HEK293 (cell line): ENCODE results near the gene NUMBL.

Experiments used
- EGR2 ChIP-seq: fragments of 450-650 bp; formaldehyde crosslinking; IDR thresholded peaks from 2 replicates; pipeline ENCODE4 v1.5.1; 2016; ENCODE audit warnings: low read depth, missing biosample characterization, missing genetic modification characterization
- KLF16 ChIP-seq: fragments of 450-650 bp; formaldehyde crosslinking; IDR thresholded peaks from 2 replicates; pipeline ENCODE4 v1.5.1; 2017; ENCODE audit warnings: missing biosample characterization, missing genetic modification characterization
- KLF9 ChIP-seq: fragments of 450-650 bp; formaldehyde crosslinking; IDR thresholded peaks from 2 replicates; pipeline ENCODE4 v1.5.1; 2016; ENCODE audit warnings: missing biosample characterization, missing genetic modification characterization, low read depth
- SALL2 ChIP-seq: fragments of 450-650 bp; formaldehyde crosslinking; IDR thresholded peaks from 2 replicates; pipeline ENCODE4 v1.5.0; 2017; ENCODE audit warnings: missing biosample characterization, mild to moderate bottlenecking, missing genetic modification characterization, borderline replicate concordance
- SCRT1 ChIP-seq: fragments of 450-650 bp; formaldehyde crosslinking; IDR thresholded peaks from 2 replicates; pipeline ENCODE4 v1.5.1; 2016; ENCODE audit warnings: missing biosample characterization, missing genetic modification characterization, borderline replicate concordance
- SETDB1 ChIP-seq: IDR thresholded peaks from one replicate; pipeline ENCODE4 v1.6.1; 2017; ENCODE audit warnings: mild to moderate bottlenecking, low read length, moderate library complexity, mixed read lengths; ENCODE audit not compliant: insufficient read length
- TSHZ1 ChIP-seq: fragments of 450-650 bp; formaldehyde crosslinking; IDR thresholded peaks from 2 replicates; pipeline ENCODE4 v1.5.1; 2016; ENCODE audit warnings: missing biosample characterization, missing genetic modification characterization, borderline replicate concordance
- YY2 ChIP-seq: fragments of 450-650 bp; formaldehyde crosslinking; IDR thresholded peaks from 2 replicates; pipeline ENCODE4 v1.5.1; 2016; ENCODE audit warnings: missing biosample characterization, missing genetic modification characterization
- ZBTB8A ChIP-seq: fragments of 450-650 bp; formaldehyde crosslinking; IDR thresholded peaks from 2 replicates; pipeline ENCODE4 v1.5.1; 2016; ENCODE audit warnings: missing biosample characterization, missing genetic modification characterization
- ZFHX2 ChIP-seq: fragments of 450-650 bp; formaldehyde crosslinking; conservative IDR thresholded peaks from 2 replicates; pipeline ENCODE4 v1.5.1; 2016; ENCODE audit warnings: missing biosample characterization, missing genetic modification characterization
- ZIC2 ChIP-seq: fragments of 450-650 bp; formaldehyde crosslinking; IDR thresholded peaks from 2 replicates; pipeline ENCODE4 v1.5.1; 2016; ENCODE audit warnings: missing biosample characterization, missing genetic modification characterization
- ZNF157 ChIP-seq: fragments of 450-650 bp; formaldehyde crosslinking; IDR thresholded peaks from 2 replicates; pipeline ENCODE4 v1.5.1; 2016; ENCODE audit warnings: missing biosample characterization, missing genetic modification characterization
- ZNF214 ChIP-seq: fragments of 450-650 bp; formaldehyde crosslinking; IDR thresholded peaks from 2 replicates; pipeline ENCODE4 v1.5.1; 2017; ENCODE audit warnings: missing biosample characterization, mild to moderate bottlenecking, missing genetic modification characterization, borderline replicate concordance
- ZNF280D ChIP-seq: fragments of 450-650 bp; formaldehyde crosslinking; IDR thresholded peaks from 2 replicates; pipeline ENCODE4 v1.5.1; 2016; ENCODE audit warnings: missing biosample characterization, missing genetic modification characterization
- ZNF391 ChIP-seq: fragments of 450-650 bp; formaldehyde crosslinking; IDR thresholded peaks from 2 replicates; pipeline ENCODE4 v1.5.1; 2016; ENCODE audit warnings: low read depth, missing biosample characterization, missing genetic modification characterization, borderline replicate concordance
- ZNF501 ChIP-seq: fragments of 450-650 bp; formaldehyde crosslinking; IDR thresholded peaks from 2 replicates; pipeline ENCODE4 v1.5.1; 2016; ENCODE audit warnings: missing biosample characterization, missing genetic modification characterization
- ZNF510 ChIP-seq: fragments of 450-650 bp; formaldehyde crosslinking; IDR thresholded peaks from 2 replicates; pipeline ENCODE4 v1.5.1; 2018; ENCODE audit warnings: mild to moderate bottlenecking, missing genetic modification characterization, missing biosample characterization; ENCODE audit not compliant: insufficient replicate concordance
- ZNF548 ChIP-seq: fragments of 450-650 bp; formaldehyde crosslinking; IDR thresholded peaks from 2 replicates; pipeline ENCODE4 v1.5.1; 2016; ENCODE audit warnings: missing biosample characterization, missing genetic modification characterization
- ZNF549 ChIP-seq: fragments of 450-650 bp; IDR thresholded peaks from 2 replicates; pipeline ENCODE4 v1.5.1; 2018; ENCODE audit warnings: missing biosample characterization, missing genetic modification characterization, mild to moderate bottlenecking, inconsistent platforms, moderate library complexity
- ZNF610 ChIP-seq: fragments of 450-650 bp; formaldehyde crosslinking; IDR thresholded peaks from 2 replicates; pipeline ENCODE4 v1.5.1; 2016; ENCODE audit warnings: missing biosample characterization, missing genetic modification characterization, borderline replicate concordance
- ZNF621 ChIP-seq: fragments of 450-650 bp; formaldehyde crosslinking; IDR thresholded peaks from 2 replicates; pipeline ENCODE4 v1.5.1; 2017; ENCODE audit warnings: missing biosample characterization, missing genetic modification characterization
- ZNF624 ChIP-seq: fragments of 450-650 bp; formaldehyde crosslinking; IDR thresholded peaks from 2 replicates; pipeline ENCODE4 v1.5.1; 2017; ENCODE audit warnings: missing biosample characterization, missing genetic modification characterization
- ZNF664 ChIP-seq: fragments of 450-650 bp; formaldehyde crosslinking; IDR thresholded peaks from 2 replicates; pipeline ENCODE4 v1.5.1; 2016; ENCODE audit warnings: missing biosample characterization, missing genetic modification characterization
- ZNF677 ChIP-seq: fragments of 450-650 bp; IDR thresholded peaks from 2 replicates; pipeline ENCODE4 v1.5.0; 2018; ENCODE audit warnings: missing biosample characterization, mild to moderate bottlenecking, missing genetic modification characterization, moderate library complexity
- ZNF707 ChIP-seq: fragments of 450-650 bp; formaldehyde crosslinking; IDR thresholded peaks from 2 replicates; pipeline ENCODE4 v1.5.1; 2016; ENCODE audit warnings: missing biosample characterization, missing genetic modification characterization
- ZNF747 ChIP-seq: fragments of 450-650 bp; formaldehyde crosslinking; IDR thresholded peaks from 2 replicates; pipeline ENCODE4 v1.5.1; 2016; ENCODE audit warnings: missing biosample characterization, missing genetic modification characterization
- ZNF837 ChIP-seq: fragments of 450-650 bp; formaldehyde crosslinking; IDR thresholded peaks from 2 replicates; pipeline ENCODE4 v1.5.1; 2016; ENCODE audit warnings: missing biosample characterization, missing genetic modification characterization
- TF ChIP-seq, protein P1 (sequence below): fragments of 450-650 bp; formaldehyde crosslinking; IDR thresholded peaks from 2 replicates; pipeline ENCODE4 v1.5.1; 2016; ENCODE audit warnings: missing biosample characterization, missing genetic modification characterization
- TF ChIP-seq, protein P2 (sequence below): fragments of 450-650 bp; formaldehyde crosslinking; IDR thresholded peaks from 2 replicates; pipeline ENCODE4 v1.5.1; 2017; ENCODE audit warnings: missing biosample characterization, missing genetic modification characterization
- TF ChIP-seq, protein P3 (sequence below): fragments of 450-650 bp; formaldehyde crosslinking; IDR thresholded peaks from 2 replicates; pipeline ENCODE4 v1.5.1; 2017; ENCODE audit warnings: missing biosample characterization, missing genetic modification characterization

NUMBL gene

DNA sequence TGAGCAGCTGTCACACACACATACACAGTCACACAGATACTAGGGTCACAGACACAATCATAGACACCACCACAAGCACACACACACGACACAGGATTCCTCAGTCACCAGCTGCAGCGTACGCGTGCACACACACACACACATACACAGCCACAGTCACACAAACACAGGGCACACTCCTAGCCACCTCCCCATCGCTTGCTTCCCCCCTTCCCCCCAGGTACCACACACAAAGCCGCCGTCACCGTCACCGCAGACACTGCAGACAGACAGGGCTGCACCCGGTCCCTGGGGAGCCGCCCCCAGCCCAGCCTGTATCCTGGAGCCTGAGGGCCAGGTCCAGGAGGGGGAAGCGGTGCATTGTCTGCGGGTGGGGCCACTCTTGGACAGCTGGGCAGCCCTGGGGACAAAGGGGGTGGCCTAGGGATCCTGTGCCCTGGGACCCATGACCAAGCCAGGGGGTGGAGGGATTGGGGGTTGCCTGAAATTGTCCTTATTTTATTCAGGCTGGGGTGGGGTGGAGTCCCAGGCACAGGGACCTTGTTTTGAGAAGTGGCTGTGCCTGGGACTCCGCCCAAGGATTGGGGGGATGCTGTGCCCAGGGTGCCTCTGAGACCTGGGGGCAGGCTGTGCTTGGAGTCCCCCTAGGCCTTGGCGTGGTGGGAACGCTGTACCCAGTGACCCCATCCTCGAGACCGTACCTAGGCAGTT, 957 bp downstream of the NUMBL start (continued):
- no peak for TF ChIP-seq ZBTB8A (tag by site-specific recombination)
- TF ChIP-seq ZNF501: no peak
- TF ChIP-seq KLF16 (tag by site-specific recombination): no peak
- TF ChIP-seq ZFHX2 (tag by site-specific recombination): peak; percentile 57
- no peak; the same call in 1 of the 2 replicates for TF ChIP-seq ZNF621
- TF ChIP-seq ZNF214 (tag by site-specific recombination): no peak
- no peak; the same call in 1 of the 2 replicates for TF ChIP-seq YY2
- no peak for TF ChIP-seq ZNF610
- peak; percentile 64 for TF ChIP-seq EGR2 (tag by site-specific recombination)
- TF ChIP-seq ZNF677 (tag by site-specific recombination): no peak
- TF ChIP-seq ZNF837 (tag by site-specific recombination): no peak
- TF ChIP-seq SALL2 (tag by site-specific recombination): no peak
- TF ChIP-seq SCRT1 (tag by site-specific recombination): 0 out of 2 replicates have a peak, but pooled peaks have one; percentile 15
- TF ChIP-seq, protein P1, sequence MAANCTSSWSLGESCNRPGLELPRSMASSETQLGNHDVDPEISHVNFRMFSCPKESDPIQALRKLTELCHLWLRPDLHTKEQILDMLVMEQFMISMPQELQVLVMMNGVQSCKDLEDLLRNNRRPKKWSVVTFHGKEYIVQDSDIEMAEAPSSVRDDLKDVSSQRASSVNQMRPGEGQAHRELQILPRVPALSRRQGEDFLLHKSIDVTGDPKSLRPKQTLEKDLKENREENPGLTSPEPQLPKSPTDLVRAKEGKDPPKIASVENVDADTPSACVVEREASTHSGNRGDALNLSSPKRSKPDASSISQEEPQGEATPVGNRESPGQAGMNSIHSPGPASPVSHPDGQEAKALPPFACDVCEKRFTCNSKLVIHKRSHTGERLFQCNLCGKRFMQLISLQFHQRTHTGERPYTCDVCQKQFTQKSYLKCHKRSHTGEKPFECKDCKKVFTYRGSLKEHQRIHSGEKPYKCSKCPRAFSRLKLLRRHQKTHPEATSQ (tag by site-specific recombination): no peak
- TF ChIP-seq ZIC2 (tag by site-specific recombination): peak; percentile 53
- TF ChIP-seq SETDB1: no peak
- TF ChIP-seq ZNF747: 0 out of 2 replicates have a peak, but pooled peaks have one; percentile 34
- TF ChIP-seq, protein P2, sequence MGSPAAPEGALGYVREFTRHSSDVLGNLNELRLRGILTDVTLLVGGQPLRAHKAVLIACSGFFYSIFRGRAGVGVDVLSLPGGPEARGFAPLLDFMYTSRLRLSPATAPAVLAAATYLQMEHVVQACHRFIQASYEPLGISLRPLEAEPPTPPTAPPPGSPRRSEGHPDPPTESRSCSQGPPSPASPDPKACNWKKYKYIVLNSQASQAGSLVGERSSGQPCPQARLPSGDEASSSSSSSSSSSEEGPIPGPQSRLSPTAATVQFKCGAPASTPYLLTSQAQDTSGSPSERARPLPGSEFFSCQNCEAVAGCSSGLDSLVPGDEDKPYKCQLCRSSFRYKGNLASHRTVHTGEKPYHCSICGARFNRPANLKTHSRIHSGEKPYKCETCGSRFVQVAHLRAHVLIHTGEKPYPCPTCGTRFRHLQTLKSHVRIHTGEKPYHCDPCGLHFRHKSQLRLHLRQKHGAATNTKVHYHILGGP (tag by site-specific recombination): no peak
- no peak for TF ChIP-seq TSHZ1
- no peak for TF ChIP-seq ZNF157 (tag by site-specific recombination)
- TF ChIP-seq KLF9 (tag by site-specific recombination): no peak; the same call in 1 of the 2 replicates
- no peak for TF ChIP-seq ZNF549 (tag by site-specific recombination)
- TF ChIP-seq ZNF280D: no peak
- no peak for TF ChIP-seq ZNF664 (tag by site-specific recombination)
- TF ChIP-seq, protein P3, sequence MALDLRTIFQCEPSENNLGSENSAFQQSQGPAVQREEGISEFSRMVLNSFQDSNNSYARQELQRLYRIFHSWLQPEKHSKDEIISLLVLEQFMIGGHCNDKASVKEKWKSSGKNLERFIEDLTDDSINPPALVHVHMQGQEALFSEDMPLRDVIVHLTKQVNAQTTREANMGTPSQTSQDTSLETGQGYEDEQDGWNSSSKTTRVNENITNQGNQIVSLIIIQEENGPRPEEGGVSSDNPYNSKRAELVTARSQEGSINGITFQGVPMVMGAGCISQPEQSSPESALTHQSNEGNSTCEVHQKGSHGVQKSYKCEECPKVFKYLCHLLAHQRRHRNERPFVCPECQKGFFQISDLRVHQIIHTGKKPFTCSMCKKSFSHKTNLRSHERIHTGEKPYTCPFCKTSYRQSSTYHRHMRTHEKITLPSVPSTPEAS (tag by site-specific recombination): peak; percentile 59
- TF ChIP-seq ZNF707 (tag by site-specific recombination): no peak
- peak; percentile 90 for TF ChIP-seq ZNF391 (tag by site-specific recombination)
- no peak for TF ChIP-seq ZNF624 (tag by site-specific recombination)
- no peak for TF ChIP-seq ZNF548 (tag by site-specific recombination)
- TF ChIP-seq ZNF510: no peak
